T-helper 2 cell treated with Interferon-gamma antibody and Interleukin-4, amounts not matched to agents 100 ng/mL and 5 ng/mL, for 36 hours (primary cell): ENCODE results near the gene COPE. TPM values are rescaled to one million over a fixed set of nuclear protein-coding genes. Genes with fewer than 3 reads are reported as not detected.
"Not testable (repeated sequence)": the region's sequence is repeated elsewhere in the genome, so short reads cannot be mapped to it uniquely, and the experiment has no call there.

Experiments
- intact Hi-C: fragments of 100-400 bp; cut with micrococcal nuclease; formaldehyde crosslinking; loops from one replicate; pipeline ENCODE4 v1.15.1; 2023
- total RNA-seq: library from RNA; stranded (reverse); gene quantifications from 2 replicates; pipeline ENCODE4 v1.2.3, GENCODE V29; 2022

The COPE gene
- total RNA-seq, result 262 TPM in 2 replicates

DNA sequence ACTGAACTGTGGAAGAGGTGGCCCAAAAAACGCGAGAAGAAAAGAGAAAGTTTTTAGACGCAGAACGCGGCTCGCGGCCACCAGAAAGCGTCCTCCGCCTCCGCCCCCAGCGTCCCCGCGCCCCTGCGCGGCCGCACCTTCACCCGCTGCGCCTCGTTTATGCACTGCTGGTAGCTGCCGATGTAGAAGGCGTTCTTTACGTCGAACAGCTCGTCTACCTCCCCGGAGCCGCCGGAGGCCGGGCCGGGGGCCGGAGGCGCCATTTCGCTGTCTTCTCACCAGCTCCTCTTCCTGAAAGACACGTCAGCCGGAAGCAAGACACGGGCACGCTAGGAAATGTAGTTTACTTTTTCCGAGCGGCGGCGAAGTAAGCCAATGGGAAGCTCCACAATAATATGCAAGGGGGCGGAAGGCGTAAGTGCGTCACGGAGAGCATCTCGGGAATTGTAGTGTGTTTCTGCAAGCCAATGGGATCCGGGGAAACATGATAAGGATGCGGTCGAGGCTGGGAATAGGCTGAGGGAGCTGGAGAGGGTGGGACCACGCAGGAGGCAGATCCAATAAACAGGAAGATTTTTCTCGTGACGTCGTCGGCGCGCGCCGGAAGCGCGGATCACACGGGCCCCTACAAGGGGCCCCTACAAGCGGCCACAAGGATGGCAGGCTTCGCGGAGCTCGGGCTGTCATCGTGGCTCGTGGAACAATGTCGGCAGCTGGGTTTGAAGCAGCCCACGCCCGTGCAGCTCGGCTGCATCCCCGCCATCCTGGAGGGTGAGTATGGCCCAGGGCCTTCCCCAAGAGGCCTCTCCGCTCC is at the start of gene COPE, which contains the start of gene DDX49:
Gene COPE (minus strand): TSS at position 302 of the 814 bp plus-strand sequence. CDS start 39 bp downstream, at position 263.
Gene DDX49 (plus strand): TSS at position 630 of the 814 bp plus-strand sequence. CDS start 27 bp downstream, at position 657.
- intact Hi-C loops, result loop anchor here (1.0 to 5.0 kb wide), 7 partner anchors 88 to 397 kb away; partner anchors contain the start of genes BORCS8, ELL, RFXANK and TMEM161A

DNA sequence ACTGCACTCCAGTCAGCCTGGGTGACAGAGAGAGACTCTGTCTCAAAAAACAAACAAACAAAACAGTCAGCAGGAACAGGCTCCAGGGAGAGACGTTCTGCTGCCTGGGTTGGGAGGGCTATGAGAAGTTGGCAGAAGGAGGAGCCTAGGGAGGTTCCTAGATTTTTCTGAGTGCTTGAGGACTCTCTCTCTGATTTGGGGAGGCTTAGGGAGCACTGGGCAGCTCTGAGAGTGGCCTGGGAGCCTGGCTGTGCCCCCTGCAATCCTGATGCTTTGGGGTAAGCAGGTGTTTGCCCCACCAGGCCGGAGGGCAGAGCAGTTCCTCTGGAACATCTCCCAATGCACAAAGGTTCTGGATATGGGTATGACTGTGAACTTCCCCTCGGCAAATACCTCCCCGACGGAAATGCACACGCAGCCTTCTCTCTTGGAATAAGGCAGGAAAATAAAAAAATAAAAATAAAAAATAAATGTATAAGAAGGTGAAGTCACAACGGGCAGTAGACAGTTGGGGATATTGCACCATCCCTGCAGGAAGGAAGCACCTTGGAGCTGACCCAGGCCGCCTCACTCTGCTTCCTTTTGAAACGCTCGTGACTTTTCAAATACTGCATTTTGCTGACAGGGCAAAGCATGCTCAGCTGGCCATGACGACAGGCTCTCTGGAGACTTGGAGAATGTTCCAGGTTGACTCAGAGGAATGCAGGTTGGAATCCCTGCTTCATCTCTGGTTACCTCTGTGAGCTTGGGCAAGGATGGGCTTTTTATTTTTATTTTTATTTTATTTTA is 48.4 kb upstream of the COPE start:
- intact Hi-C loops, result no loop called here

DNA sequence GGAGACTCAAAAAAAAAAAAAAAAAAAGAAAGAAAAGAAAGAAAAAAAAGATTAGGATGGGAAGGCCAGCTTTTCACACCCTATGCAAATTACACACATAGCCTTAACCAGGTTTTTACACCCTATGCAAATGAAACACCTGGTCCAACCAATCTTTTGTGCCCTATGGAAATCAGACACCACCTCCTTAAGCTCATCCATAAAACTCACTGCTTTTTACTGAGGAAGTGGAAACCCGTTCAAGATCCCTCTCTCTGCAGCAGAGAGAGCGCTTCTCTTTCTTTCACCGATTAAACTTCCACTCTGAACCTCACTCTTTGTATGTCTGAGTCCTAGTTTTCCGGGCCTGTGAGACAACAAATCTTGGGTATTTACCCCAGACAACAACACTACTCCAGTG is 47.1 kb upstream of the COPE start:
- intact Hi-C loops, result no loop called here

DNA sequence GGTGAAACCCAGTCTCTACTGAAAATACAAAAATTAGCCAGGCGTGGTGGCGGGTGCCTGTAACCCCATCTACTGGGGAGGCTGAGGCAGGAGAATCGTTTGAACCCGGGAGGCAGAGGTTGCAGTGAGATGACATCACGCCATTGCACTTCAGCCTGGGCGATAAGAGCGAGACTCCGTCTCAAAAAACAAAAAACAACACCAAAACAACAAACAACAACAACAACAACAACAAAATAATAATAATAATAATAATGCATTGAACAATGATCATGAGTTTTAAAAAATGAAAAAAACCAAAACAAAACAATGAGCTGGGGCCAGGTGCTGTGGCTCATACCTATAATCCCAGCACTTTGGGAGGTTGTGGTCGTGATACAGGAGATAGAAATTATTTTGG is 44.9 kb upstream of the COPE start:
- intact Hi-C loops, result no loop called here

DNA sequence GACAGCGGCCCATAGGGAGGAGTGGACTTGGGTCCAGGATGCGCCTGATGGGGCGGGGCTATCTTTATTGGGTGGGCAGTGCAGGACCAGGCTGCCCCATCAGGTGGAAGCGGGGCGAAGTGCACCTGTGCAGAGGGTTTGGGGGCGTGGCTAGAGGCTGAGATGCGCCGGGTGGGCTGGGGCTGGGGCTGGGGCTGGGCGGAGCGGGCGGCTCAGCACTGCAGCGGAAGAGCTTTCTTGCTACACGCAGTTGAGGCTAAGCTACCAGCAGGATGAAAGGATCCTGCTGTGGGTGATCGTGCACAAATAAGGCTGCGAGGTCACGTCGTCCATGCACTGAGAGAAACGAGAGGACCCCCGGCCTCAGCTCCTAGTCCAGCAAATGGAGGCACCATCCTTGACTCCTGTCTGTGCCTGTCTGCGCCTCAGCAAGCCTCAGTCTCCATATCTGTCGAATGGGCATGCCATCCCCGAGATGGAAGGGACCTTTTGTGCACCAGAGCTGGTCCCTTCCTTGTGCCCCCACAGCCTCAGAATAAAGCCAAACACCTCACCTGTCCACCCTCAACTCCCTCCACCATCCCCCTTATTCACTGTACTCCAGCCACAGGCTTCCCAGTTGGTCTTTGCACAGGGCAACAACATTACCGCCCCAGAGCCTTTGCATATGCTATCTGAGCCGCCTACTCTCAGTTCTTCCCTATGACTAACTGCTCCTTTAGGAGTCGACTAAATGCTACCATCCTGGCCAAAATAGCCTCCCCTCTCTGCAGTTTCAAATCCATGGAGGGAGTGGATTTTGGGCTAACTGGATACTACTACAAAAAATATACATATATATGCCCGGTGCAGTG is 42.8 kb upstream of the COPE start:
- intact Hi-C loops, result no loop called here

DNA sequence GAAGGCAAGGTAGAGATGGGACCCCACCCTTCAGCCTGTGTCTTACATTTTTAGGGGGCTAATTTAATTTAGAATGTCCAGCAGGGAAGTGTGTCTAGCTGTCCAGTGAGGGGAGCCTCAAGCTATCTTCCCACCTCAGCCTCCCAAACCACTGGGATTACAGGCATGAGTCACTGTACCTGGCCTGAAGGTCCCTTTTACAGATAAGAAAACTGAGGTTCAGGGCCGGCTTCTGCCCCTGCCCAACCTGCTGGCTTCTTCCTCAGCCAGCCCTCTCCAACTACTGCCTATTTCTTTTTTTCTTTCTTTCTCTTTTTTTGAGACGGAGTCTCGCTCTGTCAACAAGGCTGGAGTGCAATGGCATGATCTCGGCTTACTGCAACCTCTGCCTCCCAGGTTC is 41.2 kb upstream of the COPE start:
- intact Hi-C loops, result no loop called here

DNA sequence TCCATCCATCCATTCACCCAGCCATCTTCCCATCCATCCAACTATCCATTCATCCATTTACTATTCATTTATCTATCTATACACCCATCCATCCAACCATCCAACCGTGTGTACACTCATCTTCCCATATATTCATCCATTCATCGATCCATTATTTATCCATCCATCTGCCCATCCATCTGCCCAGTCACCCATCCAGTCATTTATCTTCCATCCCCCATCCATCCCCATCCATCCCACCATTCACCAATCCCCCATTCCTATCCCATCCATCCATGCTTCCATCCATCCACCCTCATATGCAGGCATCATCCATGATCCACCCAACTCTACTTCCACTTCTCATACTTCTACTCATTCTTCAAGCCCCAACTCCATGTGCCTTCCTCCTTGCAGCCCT is 35.9 kb upstream of the COPE start:
- intact Hi-C loops, result no loop called here

DNA sequence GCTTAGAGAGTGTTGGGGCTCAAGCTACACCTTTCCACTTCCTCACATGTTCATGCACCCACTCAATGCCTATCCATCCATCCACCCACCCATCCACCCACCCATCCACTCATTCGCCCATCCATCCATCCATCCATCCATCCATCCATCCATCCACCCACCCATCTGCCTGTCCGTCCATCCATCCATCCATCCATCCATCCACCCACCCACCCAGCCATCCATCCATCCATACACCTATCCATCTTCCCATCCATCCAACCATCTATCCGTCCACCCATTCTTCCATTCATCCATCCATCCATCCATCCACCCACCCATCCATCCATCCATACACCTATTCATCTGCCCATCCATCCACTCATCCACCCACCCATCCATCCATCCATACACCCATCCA is 34.9 kb upstream of the COPE start:
- intact Hi-C loops, result no loop called here

DNA sequence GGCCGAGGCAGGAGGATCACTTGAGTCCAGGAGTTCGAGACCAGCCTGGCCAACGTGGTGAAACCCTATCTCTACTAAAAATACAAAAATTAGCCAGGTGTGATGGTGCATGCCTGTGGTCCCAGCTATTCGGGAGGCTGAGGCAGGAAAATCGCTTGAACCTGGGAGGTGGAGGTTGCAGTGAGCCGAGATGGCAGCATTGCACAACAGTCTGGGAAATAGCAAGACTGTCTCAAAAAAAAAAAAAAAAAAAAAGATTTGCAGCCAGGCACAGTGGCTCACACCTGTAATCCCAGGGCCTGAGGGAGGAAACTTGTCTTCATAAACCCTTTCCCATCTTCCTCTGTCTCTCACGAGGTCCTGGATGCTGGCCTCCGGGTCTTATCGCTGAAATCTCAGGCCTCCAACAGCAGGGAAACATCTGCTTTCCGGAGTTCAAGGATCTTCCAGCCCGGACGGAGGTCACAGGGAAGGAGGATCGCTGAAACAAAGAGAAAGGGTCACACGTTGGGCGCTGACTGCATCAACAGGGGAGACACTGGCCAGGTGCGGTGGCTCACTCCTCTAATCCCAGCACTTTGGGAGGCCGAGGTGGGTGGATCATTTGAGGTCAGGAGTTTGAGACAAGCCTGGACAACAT is 33.3 kb upstream of the COPE start:
- intact Hi-C loops, result not testable (repeated sequence)

DNA sequence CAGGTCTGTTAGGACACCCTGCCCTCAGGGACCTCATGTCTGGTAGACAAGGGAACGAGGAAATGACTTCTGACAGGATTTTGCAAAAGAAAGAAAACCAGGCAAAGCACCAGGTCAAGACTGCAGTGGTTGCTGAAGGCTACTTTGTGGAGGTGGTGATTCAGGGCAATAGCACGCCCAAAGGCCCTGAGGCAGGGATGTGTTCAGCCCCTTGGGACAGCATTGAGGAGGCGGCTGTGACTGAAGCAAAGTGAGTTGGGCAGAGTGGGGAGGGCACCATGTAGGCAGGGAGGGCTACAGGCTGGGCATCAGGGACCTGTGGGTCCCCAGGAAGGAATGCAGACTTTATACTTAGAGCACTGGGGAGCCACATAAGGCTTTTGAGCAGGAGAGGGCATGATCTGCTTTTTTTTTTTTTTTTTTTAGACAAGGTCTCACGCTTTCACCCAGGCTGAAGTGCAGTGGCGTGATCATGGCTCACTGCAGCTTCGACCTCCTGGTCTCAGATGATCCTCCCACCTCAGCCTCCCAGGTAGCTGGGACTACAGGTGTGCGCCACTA is 32.6 kb upstream of the COPE start:
- intact Hi-C loops, result no loop called here

DNA sequence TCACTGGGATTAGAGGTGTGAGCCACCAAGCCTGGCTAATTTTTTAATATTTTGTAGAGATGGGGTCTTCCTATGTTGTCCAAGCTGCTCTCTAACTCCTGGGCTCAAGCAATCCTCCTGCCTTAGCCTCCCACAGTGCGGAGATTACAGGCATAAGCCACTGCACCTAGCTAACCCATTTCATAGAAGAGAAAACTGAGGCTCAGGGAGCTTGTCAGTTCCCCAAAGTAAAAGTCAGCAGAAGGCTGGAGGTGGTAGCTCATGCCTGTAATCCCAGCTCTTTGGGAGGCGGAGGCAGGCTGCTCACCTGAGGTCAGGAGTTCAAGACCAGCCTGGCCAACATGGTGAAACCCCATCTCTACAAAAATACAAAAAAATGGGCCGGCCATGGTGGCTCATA is 30.7 kb upstream of the COPE start:
- intact Hi-C loops, result no loop called here

DNA sequence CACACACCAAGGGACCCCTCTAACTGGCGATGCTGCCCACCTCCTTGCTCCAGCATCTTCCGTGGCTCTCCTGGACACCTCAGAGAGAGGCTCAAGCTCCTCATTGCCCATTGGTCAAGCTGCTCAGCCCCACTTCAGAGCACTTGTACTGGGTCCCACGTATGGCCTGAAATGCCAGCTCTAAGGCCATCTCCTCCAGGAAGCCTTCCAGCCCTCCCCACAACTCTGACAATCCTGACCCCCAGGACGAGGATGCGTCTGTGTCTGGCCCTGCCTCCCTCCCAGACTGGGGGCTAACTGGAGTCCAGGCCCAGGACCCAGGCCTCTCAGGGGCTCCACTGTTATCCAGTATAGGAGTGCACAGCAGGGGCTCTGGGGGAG is 29.8 kb upstream of the COPE start:
- intact Hi-C loops, result no loop called here

DNA sequence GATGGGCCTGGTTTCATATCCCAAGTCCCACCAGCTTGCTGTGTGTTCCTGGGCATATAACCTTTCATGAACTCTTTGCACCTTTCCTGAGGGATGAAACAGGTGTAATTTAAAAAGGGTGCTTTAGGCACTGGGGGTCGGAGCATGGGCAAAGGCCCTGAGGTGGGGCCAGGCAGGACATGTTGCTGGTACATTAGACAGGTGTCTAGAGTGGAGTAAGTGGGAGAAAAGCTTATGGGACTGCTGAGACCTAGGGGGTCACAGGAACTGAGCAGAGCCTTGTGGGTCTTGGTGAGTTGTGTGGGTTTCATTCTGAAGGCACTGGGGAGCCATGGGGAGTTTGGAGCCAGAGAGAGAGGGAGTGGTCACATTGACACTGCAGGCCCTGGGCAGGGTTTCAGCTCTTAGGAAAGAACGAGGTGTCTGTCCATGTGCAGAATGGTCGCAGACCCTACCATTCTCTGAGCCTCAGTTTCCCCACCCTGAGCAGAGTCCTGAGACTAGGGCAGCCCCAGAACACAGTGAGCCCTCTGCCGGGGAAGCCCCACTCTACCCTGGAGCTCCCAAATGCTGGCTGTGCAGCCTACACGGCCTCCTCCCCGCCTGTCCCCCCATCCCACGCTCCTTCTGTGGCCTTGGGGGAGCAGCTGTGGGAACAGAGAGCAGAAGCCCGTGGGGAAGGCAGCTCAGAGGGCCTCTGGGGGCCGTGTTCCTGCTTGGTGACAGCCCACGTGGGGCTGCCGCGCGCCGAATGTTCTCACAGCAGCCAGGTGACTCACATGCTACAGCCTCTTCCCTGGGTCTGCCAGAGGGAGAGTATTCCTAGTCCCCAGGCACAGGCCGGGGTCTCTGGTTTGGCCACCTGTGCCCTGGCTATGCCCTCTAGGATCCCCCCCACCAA is 29.1 kb upstream of the COPE start:
- intact Hi-C loops, result no loop called here

DNA sequence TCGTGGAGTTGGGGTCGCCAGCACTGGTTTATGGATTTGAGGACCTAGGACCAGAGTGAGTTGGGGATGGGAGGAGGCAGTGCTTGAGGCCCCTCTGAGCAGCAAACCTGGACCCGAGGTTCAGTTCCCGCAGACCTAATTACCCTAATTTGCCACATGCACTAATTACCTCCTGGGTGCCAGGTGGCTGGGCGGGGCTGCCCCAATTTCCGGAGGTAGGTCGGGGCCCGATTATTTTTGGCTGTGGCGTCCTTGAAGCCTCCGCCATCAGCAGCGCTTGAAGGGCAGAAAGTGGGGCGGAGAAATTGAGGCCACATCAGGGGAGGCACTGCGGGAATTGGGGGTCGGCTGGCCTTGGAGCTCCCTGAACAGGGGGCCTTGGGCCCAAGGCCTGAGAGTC is 27.7 kb upstream of the COPE start:
- intact Hi-C loops, result no loop called here

DNA sequence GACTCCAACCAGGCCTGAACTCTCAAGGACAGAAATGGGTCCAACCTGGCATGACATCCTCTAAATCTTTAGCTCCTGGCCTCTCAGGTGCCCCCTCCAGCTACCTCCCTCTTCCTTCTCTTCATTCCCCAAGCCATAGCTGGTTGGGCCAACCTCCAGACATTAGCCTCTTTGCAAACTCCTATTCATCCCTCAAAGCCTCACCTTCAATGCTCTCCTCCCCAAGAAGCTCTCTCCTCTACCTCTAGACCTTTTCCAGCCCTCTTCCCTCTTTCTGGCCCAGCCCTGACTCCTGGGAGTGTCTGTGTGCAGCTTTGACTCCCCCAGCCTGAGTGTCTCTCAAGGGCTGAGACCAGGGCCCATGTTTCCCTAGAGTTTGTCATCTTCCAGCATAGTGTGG is 27.1 kb upstream of the COPE start:
- intact Hi-C loops, result no loop called here

DNA sequence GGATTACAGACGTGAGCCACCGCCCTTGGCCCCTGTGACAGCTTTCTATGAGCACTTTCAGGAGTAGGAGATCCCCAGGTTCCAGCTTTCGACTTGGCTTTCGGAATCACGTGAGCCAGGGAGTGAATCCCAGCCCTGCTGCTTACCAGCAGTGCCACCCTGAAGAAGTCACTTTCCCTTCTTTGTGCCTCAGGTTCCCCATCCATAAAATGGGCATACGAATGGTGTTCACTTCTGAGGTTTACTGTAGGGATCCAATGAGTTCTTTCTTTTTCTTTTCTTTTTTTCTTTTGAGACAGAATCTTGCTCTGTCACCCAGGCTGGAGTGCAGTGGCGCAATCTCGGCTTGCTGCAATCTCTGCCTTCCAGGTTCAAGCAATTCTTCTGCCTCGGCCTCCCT is 26.1 kb upstream of the COPE start:
- intact Hi-C loops, result no loop called here

DNA sequence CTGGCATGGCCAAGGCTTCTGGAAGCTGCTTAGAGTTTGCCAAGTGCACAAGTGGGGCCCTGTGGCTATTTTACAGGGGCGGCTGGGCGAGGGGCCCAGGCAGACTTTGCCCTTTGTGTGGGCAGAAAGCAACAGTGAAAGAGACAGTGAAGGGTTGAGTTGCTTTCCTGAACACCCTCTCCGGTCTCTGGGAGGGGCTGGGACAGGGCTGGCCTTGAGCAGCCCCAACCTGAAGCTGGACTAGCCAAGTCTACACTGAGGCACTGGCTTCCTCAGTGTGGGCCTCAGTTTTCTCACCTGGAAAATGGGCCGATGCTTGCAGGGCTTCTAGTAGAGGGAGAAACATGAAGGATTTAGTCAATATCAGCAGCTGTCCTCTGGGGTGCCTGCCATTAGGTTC is 24.3 kb upstream of the COPE start:
- intact Hi-C loops, result no loop called here

DNA sequence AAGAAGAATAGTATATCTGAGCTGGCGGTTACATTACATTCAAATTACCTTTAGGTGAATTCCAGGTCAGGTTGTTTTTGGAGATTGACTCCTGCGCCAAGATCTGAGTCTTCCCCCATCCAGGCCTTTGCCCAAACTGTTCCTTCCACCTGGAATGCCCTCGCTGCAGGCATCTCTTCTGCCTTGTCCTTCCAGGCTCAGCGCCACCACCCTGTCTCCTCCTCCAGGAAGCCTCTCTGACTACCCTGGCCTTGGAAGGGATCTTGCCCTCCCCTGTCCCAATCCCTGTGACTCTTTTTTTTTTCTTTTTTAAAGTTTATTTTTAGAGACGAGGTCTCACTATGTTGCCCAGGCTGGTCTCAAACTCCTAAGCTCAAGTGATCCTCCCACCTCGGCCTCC is 23.5 kb upstream of the COPE start:
- intact Hi-C loops, result no loop called here

DNA sequence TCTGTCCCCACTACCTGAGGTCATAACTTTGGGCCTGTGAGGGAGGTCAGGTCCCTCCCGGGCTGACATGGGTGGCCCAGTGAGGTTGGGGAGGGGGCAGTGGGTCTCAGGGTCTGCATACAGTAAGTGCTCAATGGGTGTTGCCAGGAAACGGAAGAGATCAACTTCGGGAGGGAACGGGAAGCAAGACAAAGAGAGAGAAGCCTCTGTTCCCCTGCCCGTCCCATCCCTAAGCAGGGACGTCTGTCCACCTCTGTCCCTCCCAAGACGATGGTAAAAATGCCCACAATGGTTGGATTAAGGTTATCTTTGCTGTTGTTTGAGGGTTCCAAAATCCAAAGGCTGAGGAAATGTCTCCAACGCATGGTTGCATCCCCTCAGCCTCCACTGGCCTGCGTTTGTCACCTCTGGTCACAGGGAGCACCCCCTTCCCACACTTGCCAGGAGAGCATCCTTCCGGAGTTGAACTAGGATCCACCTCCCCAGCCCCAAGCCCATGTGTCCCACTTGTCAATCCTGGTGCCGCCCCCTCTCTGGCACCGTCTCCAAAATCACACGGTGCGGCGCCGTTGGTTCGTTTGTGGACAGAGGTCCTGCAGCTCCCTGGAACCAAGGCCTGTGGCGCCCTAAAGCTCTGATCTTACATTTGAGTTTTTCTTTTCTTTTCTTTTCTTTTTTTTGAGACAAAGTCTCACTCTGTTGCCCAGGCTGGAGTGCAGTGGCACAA is 22.6 kb upstream of the COPE start:
- intact Hi-C loops, result no loop called here
